ENCODE measurements around the gene OR4D2. TPM values are rescaled to one million over a fixed set of nuclear protein-coding genes. Genes with fewer than 3 reads are reported as not detected.

OR4D2 gene
- total and polyA plus RNA-seq, 2 of the 8 experiments (the other 6 are each of a cell fraction or from before 2014, with no cell fraction given), result not detected

- no peak for TF ChIP-seq RFX5 (IDR thresholded peaks at IDR 0.05; ENCODE audit: borderline replicate concordance, low read depth, low read length)
- TF ChIP-seq CTBP2 (IDR thresholded peaks at IDR 0.05; ENCODE audit: borderline replicate concordance, insufficient read depth, insufficient read length, low read length), result no peak
Measured at GRCh38 chr17:58195518-58196123, 28.8 kb downstream of the OR4D2 start (continued).
